Nephron (organoid): Measurements from ENCODE around the gene CEP68.

Source experiments
- H3K27ac Mint-ChIP-seq, 3 experiments: 2 replicates each; pipeline ENCODE4 v1.8.0; 2020; ENCODE audit warnings: mixed read lengths in 3 of 3, mild to moderate bottlenecking in 2 of 3, moderate library complexity in 1 of 3
- H3K27me3 Mint-ChIP-seq: 2 replicates; pipeline ENCODE4 v1.8.0; 2021; ENCODE audit warnings: low read depth, mild to moderate bottlenecking, moderate library complexity, mixed read lengths
- H3K36me3 Mint-ChIP-seq: 2 replicates; pipeline ENCODE4 v1.8.0; 2020; ENCODE audit warnings: low read depth, mixed read lengths
- H3K4me1 Mint-ChIP-seq: 2 replicates; pipeline ENCODE4 v1.8.0; 2020; ENCODE audit warnings: mixed read lengths
- H3K4me3 Mint-ChIP-seq, 3 experiments: 2 replicates each; pipeline ENCODE4 v1.8.0; 2020; ENCODE audit warnings: mild to moderate bottlenecking in 3 of 3, mixed read lengths in 3 of 3, moderate library complexity in 2 of 3
- H3K9me3 Mint-ChIP-seq: 2 replicates; pipeline ENCODE4 v1.8.0; 2020; ENCODE audit warnings: mixed read lengths
- CTCF ChIP-seq, 3 experiments: fragments of 200-600 bp; sonication (generic); IDR thresholded peaks; one replicate each; pipeline ENCODE4 v1.5.0; 2021; ENCODE audit warnings: antibody characterized with exemption in 3 of 3; ENCODE audit not compliant: unreplicated experiment in 3 of 3

The CEP68 gene

GRCh38 chr2:65134158-65134557, 77.9 kb downstream of the CEP68 start:
- no peak overlapping the region for H3K4me3 Mint-ChIP-seq

GRCh38 chr2:65136253-65136652, 80.0 kb downstream of the CEP68 start:
- H3K4me1 Mint-ChIP-seq: peaks cover 7% of the 10 kb centered on the region
- no peak for TF ChIP-seq CTCF (IDR thresholded peaks at IDR 0.05; ENCODE audit: unreplicated experiment in 3 of 3)
- no peak overlapping the region for H3K4me3 Mint-ChIP-seq
- H3K27me3 Mint-ChIP-seq: peaks cover 10% of the 10 kb centered on the region
- no peak overlapping the region for H3K27ac Mint-ChIP-seq
- H3K9me3 Mint-ChIP-seq: no peaks in the 10 kb centered on the region
- H3K36me3 Mint-ChIP-seq: no peaks in the 10 kb centered on the region

More at GRCh38 chr2:65134158-65134557, 77.9 kb downstream of the CEP68 start:
- Mint-ChIP-seq H3K36me3 (no peaks in the 10 kb centered on the region), H3K9me3 (no peaks in the 10 kb centered on the region), H3K27me3 (peaks cover 3% of the 10 kb centered on the region), H3K27ac (no peak overlapping the region), H3K4me1 (peaks cover 7% of the 10 kb centered on the region)
- no peak for TF ChIP-seq CTCF (IDR thresholded peaks at IDR 0.05; ENCODE audit: unreplicated experiment in 3 of 3)
